ENCODE data around the gene DPEP3.

DNA sequence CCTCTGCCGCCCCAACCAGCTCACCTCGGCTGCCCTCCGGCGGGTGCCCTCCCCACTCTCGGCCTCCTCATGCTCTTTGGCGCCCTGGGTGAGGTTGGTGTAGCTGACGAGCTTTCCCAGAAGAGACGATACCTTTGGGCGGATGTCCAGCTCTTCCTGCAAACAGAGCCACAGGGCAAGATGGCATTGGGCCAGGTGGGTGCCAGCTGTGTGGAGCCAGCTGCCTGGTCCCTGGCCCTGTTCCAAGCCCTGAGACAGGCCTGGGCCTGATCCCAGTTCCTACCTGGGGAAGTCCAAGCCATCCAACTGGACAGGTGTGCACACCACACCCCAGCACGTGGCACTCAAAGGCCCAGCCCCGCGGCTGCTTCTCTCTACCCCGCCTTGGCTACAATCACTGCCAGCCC, 18.7 kb downstream of the DPEP3 start:
- TF ChIP-seq, protein P1, sequence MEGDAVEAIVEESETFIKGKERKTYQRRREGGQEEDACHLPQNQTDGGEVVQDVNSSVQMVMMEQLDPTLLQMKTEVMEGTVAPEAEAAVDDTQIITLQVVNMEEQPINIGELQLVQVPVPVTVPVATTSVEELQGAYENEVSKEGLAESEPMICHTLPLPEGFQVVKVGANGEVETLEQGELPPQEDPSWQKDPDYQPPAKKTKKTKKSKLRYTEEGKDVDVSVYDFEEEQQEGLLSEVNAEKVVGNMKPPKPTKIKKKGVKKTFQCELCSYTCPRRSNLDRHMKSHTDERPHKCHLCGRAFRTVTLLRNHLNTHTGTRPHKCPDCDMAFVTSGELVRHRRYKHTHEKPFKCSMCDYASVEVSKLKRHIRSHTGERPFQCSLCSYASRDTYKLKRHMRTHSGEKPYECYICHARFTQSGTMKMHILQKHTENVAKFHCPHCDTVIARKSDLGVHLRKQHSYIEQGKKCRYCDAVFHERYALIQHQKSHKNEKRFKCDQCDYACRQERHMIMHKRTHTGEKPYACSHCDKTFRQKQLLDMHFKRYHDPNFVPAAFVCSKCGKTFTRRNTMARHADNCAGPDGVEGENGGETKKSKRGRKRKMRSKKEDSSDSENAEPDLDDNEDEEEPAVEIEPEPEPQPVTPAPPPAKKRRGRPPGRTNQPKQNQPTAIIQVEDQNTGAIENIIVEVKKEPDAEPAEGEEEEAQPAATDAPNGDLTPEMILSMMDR (optimal IDR thresholded peaks at IDR 0.05 in 1 of 3, IDR thresholded peaks at IDR 0.05 in 1 of 3, conservative IDR thresholded peaks at IDR 0.05 in 1 of 3; ENCODE audit: extremely low read depth in 1 of 3, insufficient read depth in 2 of 3, low read length in 3 of 3): no peak
- no peak for TF ChIP-seq EZH2 (IDR thresholded peaks at IDR 0.05; ENCODE audit: low read length)

All from keratinocyte (primary cell).